ENCODE data around the gene SH3RF1.

Gene SH3RF1

GRCh38 chr4:169158861-169159260 lies 111.9 kb downstream of the SH3RF1 start:
- Histone ChIP-seq H3K4me2 (no peak overlapping the region), H3K9ac (no peak overlapping the region), H4K20me1 (ENCODE audit: insufficient read depth) (no peaks in the 10 kb centered on the region), H3K4me1 (ENCODE audit: low read depth, poor library complexity, severe bottlenecking) (no peaks in the 10 kb centered on the region), H3K27me3 (ENCODE audit: insufficient read depth, low read depth) (no peaks in the 10 kb centered on the region), H2AFZ (ENCODE audit: low read depth) (no peak overlapping the region), H3K79me2 (ENCODE audit: insufficient read depth, low read depth) (no peaks in the 10 kb centered on the region), H3K27ac (no peak overlapping the region), H3K36me3 (ENCODE audit: insufficient read depth) (no peaks in the 10 kb centered on the region), H3K4me3 (IDR thresholded peaks at IDR 0.05; ENCODE audit: insufficient read depth, low read depth, low read length) (no peak overlapping the region)
- no peak for TF ChIP-seq CTCF (conservative IDR thresholded peaks at IDR 0.05; ENCODE audit: low read depth, low read length)

- H2AFZ ChIP-seq (ENCODE audit: low read depth), result no peak overlapping the region
- H3K4me3 ChIP-seq (IDR thresholded peaks at IDR 0.05; ENCODE audit: insufficient read depth, low read depth, low read length), result no peak overlapping the region
- no peaks in the 10 kb centered on the region for H3K27me3 ChIP-seq (ENCODE audit: insufficient read depth, low read depth)
- no peaks in the 10 kb centered on the region for H3K4me1 ChIP-seq (ENCODE audit: low read depth, poor library complexity, severe bottlenecking)
- H3K9ac ChIP-seq, result no peak overlapping the region
- H3K36me3 ChIP-seq (ENCODE audit: insufficient read depth), result no peaks in the 10 kb centered on the region
- no peak overlapping the region for H3K4me2 ChIP-seq
- no peak overlapping the region for H3K27ac ChIP-seq
- no peaks in the 10 kb centered on the region for H4K20me1 ChIP-seq (ENCODE audit: insufficient read depth)
- H3K79me2 ChIP-seq (ENCODE audit: insufficient read depth, low read depth), result no peaks in the 10 kb centered on the region
- no peak for TF ChIP-seq CTCF (conservative IDR thresholded peaks at IDR 0.05; ENCODE audit: low read depth, low read length)
These were observed 112.7 kb downstream of the SH3RF1 start for GRCh38 chr4:169158046-169158445.

- no peak for TF ChIP-seq CTCF (conservative IDR thresholded peaks at IDR 0.05; ENCODE audit: low read depth, low read length)
These were observed 114.4 kb downstream of the SH3RF1 start for GRCh38 chr4:169156392-169156791.

GRCh38 chr4:169154121-169154520 lies 116.6 kb downstream of the SH3RF1 start:
- Histone ChIP-seq H3K27ac (no peak overlapping the region), H3K4me1 (ENCODE audit: low read depth, poor library complexity, severe bottlenecking) (no peaks in the 10 kb centered on the region), H3K36me3 (ENCODE audit: insufficient read depth) (no peaks in the 10 kb centered on the region), H3K27me3 (ENCODE audit: insufficient read depth, low read depth) (no peaks in the 10 kb centered on the region), H2AFZ (ENCODE audit: low read depth) (no peak overlapping the region), H3K4me3 (IDR thresholded peaks at IDR 0.05; ENCODE audit: insufficient read depth, low read depth, low read length) (no peak overlapping the region), H4K20me1 (ENCODE audit: insufficient read depth) (no peaks in the 10 kb centered on the region), H3K4me2 (no peak overlapping the region), H3K79me2 (ENCODE audit: insufficient read depth, low read depth) (no peaks in the 10 kb centered on the region), H3K9ac (no peak overlapping the region)
- no peak for TF ChIP-seq CTCF (conservative IDR thresholded peaks at IDR 0.05; ENCODE audit: low read depth, low read length)

More at GRCh38 chr4:169156392-169156791, 114.4 kb downstream of the SH3RF1 start:
- Histone ChIP-seq H3K79me2 (ENCODE audit: insufficient read depth, low read depth) (no peaks in the 10 kb centered on the region), H4K20me1 (ENCODE audit: insufficient read depth) (no peaks in the 10 kb centered on the region), H3K4me2 (no peak overlapping the region), H3K9ac (no peak overlapping the region), H3K4me1 (ENCODE audit: low read depth, poor library complexity, severe bottlenecking) (no peaks in the 10 kb centered on the region), H3K27ac (no peak overlapping the region), H2AFZ (ENCODE audit: low read depth) (no peak overlapping the region), H3K36me3 (ENCODE audit: insufficient read depth) (no peaks in the 10 kb centered on the region), H3K4me3 (IDR thresholded peaks at IDR 0.05; ENCODE audit: insufficient read depth, low read depth, low read length) (no peak overlapping the region), H3K27me3 (ENCODE audit: insufficient read depth, low read depth) (no peaks in the 10 kb centered on the region)
